Calu3 (cell line): ENCODE data around the gene C1R. TPM values are rescaled to one million over a fixed set of nuclear protein-coding genes. Genes with fewer than 3 reads are reported as not detected.
A peak's percentile ranks its signal among the peaks of the same experiment; 100 is the strongest.

Source experiments
- Bru-seq: library from RNA; stranded (reverse); fragments of 400-500 nt; gene quantifications from one replicate; lab custom pipeline; 2021; lab: Mats Ljungman, UMichigan
- BruChase-seq, 2 experiments: library from RNA; stranded (reverse); fragments of 400-500 nt; gene quantifications; one replicate each; lab custom pipeline; 2021; lab: Mats Ljungman, UMichigan
- BruUV-seq: library from RNA; stranded (reverse); fragments of 400-500 nt; replicated peaks from 2 replicates; lab custom pipeline; 2021; lab: Mats Ljungman, UMichigan
- CTCF ChIA-PET: fragments of 300-600 bp; sonication (Branson Sonifier 250); formaldehyde crosslinking; loops from one replicate; lab custom pipeline; 2022; ENCODE audit warnings: antibody characterized with exemption; lab: Charles Lee
- DNase-seq: peaks from one replicate; pipeline ENCODE4 v3.0.0; 2022
- H3K27ac Mint-ChIP-seq: one replicate; pipeline ENCODE4 v1.8.0; 2022; ENCODE audit warnings: mixed read lengths; ENCODE audit not compliant: unreplicated experiment
- H3K27me3 Mint-ChIP-seq: one replicate; pipeline ENCODE4 v1.8.0; 2022; ENCODE audit warnings: mixed read lengths; ENCODE audit not compliant: unreplicated experiment
- H3K36me3 Mint-ChIP-seq: one replicate; pipeline ENCODE4 v1.8.0; 2022; ENCODE audit warnings: mild to moderate bottlenecking, moderate library complexity, mixed read lengths; ENCODE audit not compliant: insufficient read depth, unreplicated experiment
- H3K4me1 Mint-ChIP-seq: one replicate; pipeline ENCODE4 v1.8.0; 2022; ENCODE audit warnings: mild to moderate bottlenecking, low read depth, mixed read lengths; ENCODE audit not compliant: unreplicated experiment
- H3K4me3 Mint-ChIP-seq: one replicate; pipeline ENCODE4 v1.8.0; 2022; ENCODE audit warnings: mild to moderate bottlenecking, low read depth, moderate library complexity, mixed read lengths; ENCODE audit not compliant: unreplicated experiment
- H3K9me3 Mint-ChIP-seq: one replicate; pipeline ENCODE4 v1.8.0; 2022; ENCODE audit warnings: low read depth, mixed read lengths; ENCODE audit not compliant: unreplicated experiment
- CTCF ChIP-seq: fragments of 200-600 bp; IDR thresholded peaks from one replicate; pipeline ENCODE4 v1.8.0; 2022; ENCODE audit warnings: antibody characterized with exemption; ENCODE audit not compliant: unreplicated experiment
- intact Hi-C: fragments of 100-400 bp; cut with micrococcal nuclease; formaldehyde crosslinking; loops from one replicate; pipeline ENCODE4 v1.10.0; 2022; ENCODE audit not compliant: unreplicated experiment
- long read RNA-seq: library from polyadenylated mRNA; stranded (forward); transcript quantifications from one replicate; pipeline ENCODE4 v2.0.0, GENCODE V29; 2022
- total RNA-seq: library from RNA; stranded (reverse); gene quantifications from 2 replicates; pipeline ENCODE4 v1.2.3, GENCODE V29; 2022

C1R gene
- total RNA-seq, result 7.6 and 7.9 TPM in 2 replicates
- Bru-seq, nascent RNA, result percentile 26 among the genes with signal in this experiment
- percentile 54 among the genes with signal in this experiment for BruChase-seq, experiment 1, labeled RNA remaining after a 6-hour chase
- percentile 39 among the genes with signal in this experiment for BruChase-seq, experiment 2, labeled RNA remaining after a 2-hour chase
- long read RNA-seq, transcript C1R-215 (11 exons, 2,508 nt), result major isoform, 10 of 10 reads
- long read RNA-seq, partial matches to known transcripts, result 0 of 10 reads
- long read RNA-seq, other reads (novel, unspliced or antisense), result 0 of 10 reads

GRCh38 chr12:7092229-7092985 lies at the start of gene C1R:
Gene C1R, minus strand, starts transcription at chr12:7092445. Its CDS starts 57 bp downstream, at chr12:7092388.
- Mint-ChIP-seq H3K9me3 (no peaks in the 10 kb centered on the region), H3K4me1 (no peaks in the 10 kb centered on the region), H3K36me3 (peaks cover 26% of the 10 kb centered on the region), H3K27me3 (peaks cover 50% of the 10 kb centered on the region), H3K4me3 (peak within 1 kb of the TSS; percentile 57), H3K27ac (no peak within 1 kb of the TSS)
- no TSS peak for BruUV-seq
- peak; percentile 85 for TF ChIP-seq CTCF
- DNase-seq, result peak; percentile 65
- intact Hi-C loops, result loop anchor here (1.0 to 5.0 kb wide), 3 partner anchors 32 to 148 kb away; partner anchors contain the start of genes C12orf57, C1S and LPCAT3
- CTCF ChIA-PET, result no interaction called here

- no peak overlapping the region for H3K27ac Mint-ChIP-seq
- no peaks in the 10 kb centered on the region for H3K27me3 Mint-ChIP-seq
- no TSS peak for BruUV-seq
- CTCF ChIA-PET, result no interaction called here
- no peak overlapping the region for H3K4me3 Mint-ChIP-seq
- peaks cover 10% of the 10 kb centered on the region for H3K36me3 Mint-ChIP-seq
- no peaks in the 10 kb centered on the region for H3K9me3 Mint-ChIP-seq
- no peaks in the 10 kb centered on the region for H3K4me1 Mint-ChIP-seq
- DNase-seq, result no peak
- intact Hi-C loops, result loop anchor here (2.0 kb wide), 1 partner anchor 497 kb away; no protein-coding TSS in a partner anchor
- TF ChIP-seq CTCF, result no peak
Observed at GRCh38 chr12:7141351-7142005, 49.2 kb upstream of the C1R start.

GRCh38 chr12:7139200-7139599 lies 47.0 kb upstream of the C1R start:
- no peak for DNase-seq
- Mint-ChIP-seq H3K4me3 (no peak overlapping the region), H3K27ac (no peak overlapping the region), H3K36me3 (peaks cover 22% of the 10 kb centered on the region), H3K4me1 (no peaks in the 10 kb centered on the region), H3K9me3 (no peaks in the 10 kb centered on the region), H3K27me3 (no peaks in the 10 kb centered on the region)
- BruUV-seq, result no TSS peak
- intact Hi-C loops, result no loop called here
- CTCF ChIA-PET, result interaction anchor here (0.9 kb wide), 1 partner anchor 31 kb away, joined by 3 read pairs; no protein-coding TSS in a partner anchor
- no peak for TF ChIP-seq CTCF

- no TSS peak for BruUV-seq
- no peak for TF ChIP-seq CTCF
- peaks cover 27% of the 10 kb centered on the region for H3K36me3 Mint-ChIP-seq
- intact Hi-C loops, result no loop called here
- DNase-seq, result no peak
- no peaks in the 10 kb centered on the region for H3K27me3 Mint-ChIP-seq
- H3K9me3 Mint-ChIP-seq, result no peaks in the 10 kb centered on the region
- no peak overlapping the region for H3K4me3 Mint-ChIP-seq
- H3K27ac Mint-ChIP-seq, result no peak overlapping the region
- no peaks in the 10 kb centered on the region for H3K4me1 Mint-ChIP-seq
- CTCF ChIA-PET, result no interaction called here
Observed at GRCh38 chr12:7137908-7138307, 45.7 kb upstream of the C1R start.
